GM12891 (cell line): Measurements from ENCODE around the gene RARA.

Experiments used
- PAX5 ChIP-seq: IDR thresholded peaks from 2 replicates; pipeline ENCODE4 v1.6.1; 2011; ENCODE audit warnings: low read length, moderate library complexity, mild to moderate bottlenecking; ENCODE audit not compliant: insufficient read depth, severe bottlenecking
- POLR2A ChIP-seq: IDR thresholded peaks from 2 replicates; pipeline ENCODE4 v1.6.1; 2011; ENCODE audit warnings: low read depth, low read length, control low read depth
- POLR2AphosphoS5 ChIP-seq: IDR thresholded peaks from 2 replicates; pipeline ENCODE4 v1.6.1; 2011; ENCODE audit warnings: low read depth, low read length, control low read depth
- POU2F2 ChIP-seq: IDR thresholded peaks from 2 replicates; pipeline ENCODE4 v1.6.1; 2011; ENCODE audit warnings: low read depth, mild to moderate bottlenecking, control low read depth, low read length, moderate library complexity
- SPI1 ChIP-seq: IDR thresholded peaks from 2 replicates; pipeline ENCODE4 v1.6.1; 2011; ENCODE audit warnings: low read depth, low read length, control low read depth
- TAF1 ChIP-seq: IDR thresholded peaks from 2 replicates; pipeline ENCODE4 v1.6.1; 2011; ENCODE audit warnings: low read depth, low read length, control low read depth

- TF ChIP-seq SPI1: no peak
- TF ChIP-seq PAX5: no peak
- TF ChIP-seq POLR2A: no peak
- TF ChIP-seq TAF1: no peak
- no peak for TF ChIP-seq POLR2AphosphoS5
- no peak for TF ChIP-seq POU2F2
These were observed 41.1 kb downstream of the RARA start for GRCh38 chr17:40349895-40350688.
